Naive thymus-derived CD8-positive, alpha-beta T cell (primary cell): ENCODE data around the gene VSX1. TPM values are rescaled to one million over a fixed set of nuclear protein-coding genes. Genes with fewer than 3 reads are reported as not detected.

Experiments
- ATAC-seq, 2 donors: fragments of 150-1000 bp; cut with Tn5 transposase in 1 of 2; sonication (Bioruptor Pico), chemical (Tn5 transposase) in 1 of 2; 1 replicate in 1 of 2; 2 replicates in 1 of 2; pipeline ENCODE4 v1.10.0; 2021; ENCODE audit warnings: mild to moderate bottlenecking in 2 of 2, moderate library complexity in 2 of 2
- POLR2A ChIA-PET: fragments of 350-600 bp; sonication (Branson Sonifier 250); formaldehyde crosslinking; loops from one replicate; lab custom pipeline; 2021; ENCODE audit warnings: antibody characterized with exemption; lab: Charles Lee
- DNase-seq, 10 donors: peaks; one replicate each; pipeline versions ENCODE4 v3.0.0 to v3.0.0-alpha.2; 2020 to 2022
- H3K27ac Mint-ChIP-seq, 10 donors: one replicate each; pipeline ENCODE4 v1.8.0; 2020 to 2022; ENCODE audit warnings: mild to moderate bottlenecking in 10 of 10, mixed read lengths in 10 of 10, moderate library complexity in 4 of 10, inconsistent platforms in 1 of 10
- H3K27me3 Mint-ChIP-seq, 5 donors: one replicate each; pipeline ENCODE4 v1.8.0; 2021 to 2022; ENCODE audit warnings: mixed read lengths in 5 of 5
- H3K36me3 Mint-ChIP-seq, 3 donors: one replicate each; pipeline ENCODE4 v1.8.0; 2020 to 2022; ENCODE audit warnings: mixed read lengths in 3 of 3, mild to moderate bottlenecking in 2 of 3, inconsistent platforms in 1 of 3
- H3K4me1 Mint-ChIP-seq, 4 donors: one replicate each; pipeline ENCODE4 v1.8.0; 2021 to 2022; ENCODE audit warnings: mixed read lengths in 4 of 4
- H3K4me3 Mint-ChIP-seq, 10 donors: one replicate each; pipeline ENCODE4 v1.8.0; 2020 to 2022; ENCODE audit warnings: mild to moderate bottlenecking in 10 of 10, mixed read lengths in 10 of 10, moderate library complexity in 6 of 10, inconsistent platforms in 1 of 10
- H3K9me3 Mint-ChIP-seq, 9 donors: one replicate each; pipeline ENCODE4 v1.8.0; 2020 to 2022; ENCODE audit warnings: mixed read lengths in 9 of 9, mild to moderate bottlenecking in 3 of 9, inconsistent platforms in 1 of 9, moderate library complexity in 1 of 9
- polyA plus RNA-seq, 3 donors: library from polyadenylated mRNA; unstranded; fragments of 300-500 nt; fragmentation: Illumina TruSeq; gene quantifications; one replicate each; pipeline ENCODE4 v1.2.3, GENCODE V29; 2021
- total RNA-seq, 8 experiments: library from RNA in 2 of 8; stranded (reverse) in 2 of 8; gene quantifications; one replicate each; pipeline ENCODE4 v1.2.3 and lab custom pipeline; 2021 to 2026

Gene VSX1
- total and polyA plus RNA-seq, 5 experiments from 2014 or later = not detected

GRCh38 chr20:25054995-25055629, 26.8 kb downstream of the VSX1 start:
- DNase-seq = peak in 1 of 10 donors; percentile 13
- Mint-ChIP-seq H3K27me3 (no peaks in the 10 kb centered on the region), H3K4me3 (peak overlapping the region; percentile 36 to 93 (median 87)), H3K36me3 (peaks cover 0 to 8% (median 0%) of the 10 kb centered on the region in 3 donors), H3K4me1 (peaks cover 36 to 78% (median 73%) of the 10 kb centered on the region in 4 donors), H3K9me3 (no peaks in the 10 kb centered on the region), H3K27ac (peak overlapping the region; percentile 71 to 96 (median 91))
- POLR2A ChIA-PET = interaction anchor here (4.8 kb wide), 1 partner anchor 61 kb away, joined by 83 read pairs; the partner anchor contains the start of gene APMAP
- no peak for ATAC-seq

- Mint-ChIP-seq H3K4me1 (peaks cover 40 to 83% (median 77%) of the 10 kb centered on the region in 4 donors), H3K27me3 (no peaks in the 10 kb centered on the region), H3K9me3 (no peaks in the 10 kb centered on the region), H3K36me3 (peaks cover 0 to 11% (median 0%) of the 10 kb centered on the region in 3 donors), H3K4me3 (peak overlapping the region in 9 of 10 donors; percentile 40 to 93 (median 67)), H3K27ac (peak overlapping the region; percentile 71 to 96 (median 90))
- ATAC-seq (no peak), DNase-seq (peak in 1 of 10 donors; percentile 16)
- POLR2A ChIA-PET = interaction anchor here (1.1 to 1.7 kb wide), 2 partner anchors 10 to 18 kb away, joined by 3 to 6 read pairs; no protein-coding TSS in a partner anchor
Measured at GRCh38 chr20:25054096-25054820, 27.7 kb downstream of the VSX1 start.

- DNase-seq (peak in 1 of 10 donors; percentile 13), ATAC-seq (no peak)
- Mint-ChIP-seq H3K27me3 (no peaks in the 10 kb centered on the region), H3K36me3 (peaks cover 0 to 11% (median 0%) of the 10 kb centered on the region in 3 donors), H3K4me1 (peaks cover 43 to 80% (median 75%) of the 10 kb centered on the region in 4 donors), H3K27ac (peak overlapping the region; percentile 71 to 93 (median 82)), H3K9me3 (no peaks in the 10 kb centered on the region), H3K4me3 (peak overlapping the region in 9 of 10 donors; percentile 8 to 87 (median 53))
- POLR2A ChIA-PET = interaction anchor here (0.7 to 1.7 kb wide), 3 partner anchors 10 to 224 kb away, joined by 3 to 6 read pairs (median 3); no protein-coding TSS in a partner anchor
Measured at GRCh38 chr20:25053255-25054031, 28.5 kb downstream of the VSX1 start.

GRCh38 chr20:25052255-25053194, 29.4 kb downstream of the VSX1 start:
- POLR2A ChIA-PET = interaction anchor here (0.7 to 1.7 kb wide), 4 partner anchors 11 to 225 kb away, joined by 3 to 6 read pairs (median 3); no protein-coding TSS in a partner anchor

GRCh38 chr20:25051386-25052155, 30.4 kb downstream of the VSX1 start:
- peaks cover 43 to 87% (median 77%) of the 10 kb centered on the region in 4 donors for H3K4me1 Mint-ChIP-seq
- peak overlapping the region in 9 of 10 donors; percentile 29 to 93 (median 62) for H3K27ac Mint-ChIP-seq

More at GRCh38 chr20:25052255-25053194, 29.4 kb downstream of the VSX1 start:
- Mint-ChIP-seq H3K4me1 (peaks cover 43 to 84% (median 77%) of the 10 kb centered on the region in 4 donors), H3K4me3 (peak overlapping the region in 2 of 10 donors; percentile 64 to 87), H3K9me3 (no peaks in the 10 kb centered on the region), H3K27me3 (no peaks in the 10 kb centered on the region), H3K36me3 (peaks cover 0 to 16% (median 0%) of the 10 kb centered on the region in 3 donors), H3K27ac (peak overlapping the region in 8 of 10 donors; percentile 46 to 93 (median 76))
- DNase-seq (peak in 1 of 10 donors; percentile 27), ATAC-seq (no peak)

GRCh38 chr20:25050501-25051350, 31.2 kb downstream of the VSX1 start:
- DNase-seq (peak in 1 of 10 donors; percentile 49), ATAC-seq (no peak)
- Mint-ChIP-seq H3K4me1 (peaks cover 38 to 79% (median 68%) of the 10 kb centered on the region in 4 donors), H3K4me3 (peak overlapping the region in 1 of 10 donors; percentile 14), H3K9me3 (no peaks in the 10 kb centered on the region), H3K27ac (peak overlapping the region in 9 of 10 donors; percentile 60 to 93 (median 69)), H3K27me3 (no peaks in the 10 kb centered on the region), H3K36me3 (peaks cover 0 to 32% (median 2%) of the 10 kb centered on the region in 3 donors)
- POLR2A ChIA-PET = interaction anchor here (1.6 kb wide), 1 partner anchor 13 kb away, joined by 3 read pairs; no protein-coding TSS in a partner anchor

More at GRCh38 chr20:25051386-25052155, 30.4 kb downstream of the VSX1 start:
- ATAC-seq = no peak
- H3K27me3 Mint-ChIP-seq = no peaks in the 10 kb centered on the region
- peak overlapping the region in 1 of 10 donors; percentile 13 for H3K4me3 Mint-ChIP-seq
- DNase-seq = peak in 1 of 10 donors; percentile 42
- peaks cover 0 to 25% (median 0%) of the 10 kb centered on the region in 3 donors for H3K36me3 Mint-ChIP-seq
- POLR2A ChIA-PET = interaction anchor here (1.6 kb wide), 1 partner anchor 12 kb away, joined by 3 read pairs; no protein-coding TSS in a partner anchor
- H3K9me3 Mint-ChIP-seq = no peaks in the 10 kb centered on the region

GRCh38 chr20:25050082-25050481, 31.9 kb downstream of the VSX1 start:
- Mint-ChIP-seq H3K36me3 (peaks cover 0 to 35% (median 2%) of the 10 kb centered on the region in 3 donors), H3K4me3 (no peak overlapping the region), H3K27ac (peak overlapping the region in 8 of 10 donors; percentile 11 to 93 (median 67)), H3K9me3 (no peaks in the 10 kb centered on the region), H3K27me3 (no peaks in the 10 kb centered on the region), H3K4me1 (peaks cover 35 to 72% (median 64%) of the 10 kb centered on the region in 4 donors)
- DNase-seq = peak in 1 of 10 donors; percentile 30
- ATAC-seq = no peak
- POLR2A ChIA-PET = no interaction called here

GRCh38 chr20:25049261-25050060, 32.5 kb downstream of the VSX1 start:
- Mint-ChIP-seq H3K27me3 (no peaks in the 10 kb centered on the region), H3K27ac (peak overlapping the region; percentile 17 to 84 (median 72)), H3K4me1 (peaks cover 29 to 66% (median 58%) of the 10 kb centered on the region in 4 donors), H3K36me3 (peaks cover 0 to 30% (median 2%) of the 10 kb centered on the region in 3 donors), H3K4me3 (peak overlapping the region in 2 of 10 donors; percentile 11 to 54), H3K9me3 (no peaks in the 10 kb centered on the region)
- DNase-seq (peak in 1 of 10 donors; percentile 16), ATAC-seq (no peak)
- POLR2A ChIA-PET = interaction anchor here (1.2 kb wide), 1 partner anchor 8 kb away, joined by 3 read pairs; the partner anchor contains the start of gene ACSS1

GRCh38 chr20:25048519-25048952, 33.4 kb downstream of the VSX1 start:
- POLR2A ChIA-PET = interaction anchor here (1.2 kb wide), 1 partner anchor 9 kb away, joined by 3 read pairs; the partner anchor contains the start of gene ACSS1
- ATAC-seq (no peak), DNase-seq (peak in 1 of 10 donors; percentile 47)
- no peaks in the 10 kb centered on the region for H3K9me3 Mint-ChIP-seq
- H3K27me3 Mint-ChIP-seq = no peaks in the 10 kb centered on the region
- peaks cover 22 to 62% (median 50%) of the 10 kb centered on the region in 4 donors for H3K4me1 Mint-ChIP-seq
- H3K27ac Mint-ChIP-seq = peak overlapping the region in 4 of 10 donors; percentile 2 to 76 (median 62)
- H3K4me3 Mint-ChIP-seq = no peak overlapping the region
- H3K36me3 Mint-ChIP-seq = peaks cover 0 to 29% (median 2%) of the 10 kb centered on the region in 3 donors
